Activated CD4-positive, alpha-beta T cell treated with anti-CD3 and anti-CD28 coated beads for 48 hours (primary cell): ENCODE results near the gene POU4F2.
"Not testable (repeated sequence)": the region's sequence is repeated elsewhere in the genome, so short reads cannot be mapped to it uniquely, and the experiment has no call there.

ENCODE experiments used
- DNase-seq: peaks from one replicate; pipeline ENCODE4 v3.0.0-alpha.2; 2020

Gene POU4F2

DNA sequence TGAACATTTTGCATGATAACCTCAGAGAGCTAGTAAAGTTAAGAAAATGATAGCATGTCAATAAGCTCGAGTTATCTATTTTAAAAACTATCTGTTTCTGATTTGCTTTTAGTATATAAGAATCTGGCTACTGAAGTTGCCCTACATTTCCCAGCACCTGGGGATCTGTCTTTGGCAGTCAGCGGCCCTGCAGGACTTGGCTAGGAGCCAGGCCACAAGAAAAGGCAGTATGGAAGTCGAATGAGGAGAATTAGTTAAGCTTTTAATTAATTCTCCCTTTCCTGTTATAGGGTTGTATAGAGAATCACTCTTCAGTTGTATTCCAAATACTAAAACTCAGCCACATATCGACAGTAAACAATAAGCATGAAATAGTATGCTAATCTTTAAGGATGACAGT is 22.7 kb downstream of the POU4F2 start:
- no peak for DNase-seq

DNA sequence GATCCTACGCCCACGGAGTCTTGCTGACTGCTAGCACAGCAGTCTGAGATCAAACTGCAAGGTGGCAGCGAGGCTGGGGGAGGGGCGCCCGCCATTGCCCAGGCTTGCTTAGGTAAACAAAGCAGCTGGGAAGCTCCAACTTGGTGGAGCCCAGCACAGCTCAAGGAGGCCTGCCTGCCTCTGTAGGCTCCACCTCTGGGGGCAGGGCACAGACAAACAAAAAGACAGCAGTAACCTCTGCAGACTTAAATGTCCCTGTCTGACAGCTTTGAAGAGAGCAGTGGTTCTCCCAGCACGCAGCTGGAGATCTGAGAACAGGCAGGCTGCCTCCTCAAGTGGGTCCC is 25.2 kb downstream of the POU4F2 start:
- DNase-seq, result not testable (repeated sequence)

DNA sequence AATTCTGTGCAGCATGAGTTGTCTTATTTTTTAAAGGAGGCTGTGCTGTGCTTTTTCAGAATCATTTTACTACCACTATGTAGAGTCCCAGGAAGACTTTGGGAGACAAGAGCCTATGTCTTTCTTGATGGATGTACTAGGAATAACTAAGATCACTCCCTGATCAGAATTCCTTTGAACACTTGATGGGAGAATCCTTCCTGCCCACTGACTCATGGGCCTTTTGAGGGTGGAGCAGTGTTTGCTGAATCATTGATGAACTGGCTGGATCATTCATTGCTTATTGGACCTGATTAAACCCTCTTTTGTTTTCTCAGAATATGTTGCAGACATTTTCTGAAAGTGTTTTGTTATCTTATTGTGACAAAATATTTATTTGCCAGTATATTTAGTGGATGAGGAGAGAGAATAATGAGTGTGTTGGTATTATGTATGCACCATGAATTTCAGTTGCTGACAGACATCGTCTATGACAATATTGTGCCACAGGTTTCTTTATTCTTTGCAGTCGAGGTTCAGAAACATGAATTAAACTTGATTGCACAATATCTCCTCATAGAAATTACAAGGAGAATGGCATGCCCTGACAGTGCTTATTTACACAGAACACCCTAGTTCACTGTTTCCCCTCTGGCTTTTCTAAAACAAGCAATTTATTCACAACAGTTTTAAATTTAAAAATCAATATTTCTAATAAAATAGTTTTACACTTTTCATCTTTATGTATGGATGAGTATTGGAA is 36.3 kb downstream of the POU4F2 start:
- DNase-seq, result no peak
